Esophagus mucosa (tissue), 1 donor: ENCODE data around the gene TTC7B. TPM values are rescaled to one million over a fixed set of nuclear protein-coding genes. Genes with fewer than 3 reads are reported as not detected.
"Not testable (repeated sequence)": the region's sequence is repeated elsewhere in the genome, so short reads cannot be mapped to it uniquely, and the experiment has no call there.

Source experiments
- ATAC-seq: fragments of 200-7000 bp; cut with Tn5 transposase; one replicate; pipeline ENCODE4 v1.9.1; 2020
- total RNA-seq: library from RNA; stranded (reverse); gene quantifications from one replicate; pipeline ENCODE4 v1.2.4, GENCODE V29; 2023
- donor health status: DM: yes; HTN: yes; CAD: no.

The TTC7B gene
- 9.9 TPM for total RNA-seq

- ATAC-seq, result peak; percentile 43
Measured at GRCh38 chr14:90815822-90816662, at the start of gene TTC7B. TTC7B (minus strand) TSS chr14:90816430; CDS start chr14:90816295, 135 bp downstream.

DNA sequence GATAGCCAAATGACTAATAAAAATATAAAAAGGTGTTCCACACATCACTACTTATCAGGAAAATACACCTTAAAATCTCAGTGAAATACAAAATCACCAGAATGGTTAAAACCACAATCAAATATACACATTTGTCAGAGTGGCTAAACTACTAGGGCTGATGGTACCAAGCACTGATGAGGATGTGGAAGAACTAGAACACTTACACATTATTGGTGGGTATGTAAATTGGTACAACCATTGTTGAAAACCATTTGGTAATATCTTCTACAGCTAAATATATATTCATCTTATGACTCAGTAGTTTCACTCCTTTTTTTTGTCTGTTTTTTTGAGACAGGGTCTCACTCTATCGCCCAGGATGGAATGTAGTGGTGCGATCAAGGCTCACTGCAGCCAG lies 48.5 kb upstream of the TTC7B start:
- ATAC-seq, result no peak

DNA sequence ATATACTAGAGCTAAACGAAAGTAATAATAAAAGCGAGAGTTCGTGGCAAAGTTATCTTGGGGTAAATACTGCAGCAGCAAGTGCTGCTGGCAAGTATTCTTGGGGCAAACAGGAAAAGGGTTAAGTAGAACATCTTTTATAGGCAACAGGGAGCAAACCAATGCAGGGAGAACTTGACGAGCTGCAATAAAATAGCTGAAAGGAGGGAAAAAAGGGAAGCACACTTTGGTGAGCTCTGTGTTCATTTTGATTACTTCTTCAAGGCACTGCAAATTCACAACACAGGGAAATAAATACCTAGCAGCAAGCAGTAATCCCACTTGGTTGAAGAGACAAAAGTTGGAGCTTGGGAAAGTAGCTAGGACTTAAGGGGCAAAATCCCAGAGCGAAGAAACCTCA lies 42.3 kb upstream of the TTC7B start:
- ATAC-seq, result no peak

- no peak for ATAC-seq
Measured at GRCh38 chr14:90857866-90858265, 41.6 kb upstream of the TTC7B start.

DNA sequence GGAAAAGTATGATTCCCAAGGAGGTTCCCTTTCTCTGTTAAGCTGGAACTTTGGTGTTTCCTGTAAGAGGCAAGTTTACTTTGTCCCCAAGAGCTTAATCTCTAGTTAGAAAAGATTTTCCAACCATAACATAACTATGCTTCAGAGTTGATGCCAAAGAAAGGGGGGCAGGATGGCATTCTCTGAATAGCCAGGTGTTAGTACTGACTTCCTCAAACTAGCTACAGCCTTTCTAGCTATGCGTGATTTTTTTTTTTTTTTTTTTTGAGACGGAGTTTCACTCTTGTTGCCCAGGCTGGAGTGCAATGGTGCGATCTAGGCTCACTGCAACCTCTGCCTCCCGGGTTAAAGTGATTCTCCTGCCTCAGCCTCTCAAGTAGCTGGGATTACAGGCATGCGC lies 39.9 kb upstream of the TTC7B start:
- not testable (repeated sequence) for ATAC-seq

DNA sequence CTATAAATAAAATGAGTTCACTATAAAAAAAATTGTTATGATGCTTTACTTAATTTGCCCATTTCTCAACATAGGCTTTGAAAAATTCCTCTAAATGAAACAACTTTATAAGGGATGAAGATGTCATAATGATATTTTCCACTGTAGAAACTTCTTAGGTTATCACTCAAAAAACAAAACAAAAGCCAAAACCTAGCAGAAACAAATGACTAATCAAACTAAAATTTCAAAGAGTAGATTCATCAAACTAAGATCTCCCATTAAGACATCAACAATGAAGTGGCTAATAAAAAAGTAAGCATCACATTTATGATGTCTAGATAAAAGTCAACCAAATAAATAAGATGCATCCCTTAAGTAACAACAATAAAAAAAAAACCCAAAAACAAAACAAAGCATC lies 36.9 kb upstream of the TTC7B start:
- no peak for ATAC-seq

DNA sequence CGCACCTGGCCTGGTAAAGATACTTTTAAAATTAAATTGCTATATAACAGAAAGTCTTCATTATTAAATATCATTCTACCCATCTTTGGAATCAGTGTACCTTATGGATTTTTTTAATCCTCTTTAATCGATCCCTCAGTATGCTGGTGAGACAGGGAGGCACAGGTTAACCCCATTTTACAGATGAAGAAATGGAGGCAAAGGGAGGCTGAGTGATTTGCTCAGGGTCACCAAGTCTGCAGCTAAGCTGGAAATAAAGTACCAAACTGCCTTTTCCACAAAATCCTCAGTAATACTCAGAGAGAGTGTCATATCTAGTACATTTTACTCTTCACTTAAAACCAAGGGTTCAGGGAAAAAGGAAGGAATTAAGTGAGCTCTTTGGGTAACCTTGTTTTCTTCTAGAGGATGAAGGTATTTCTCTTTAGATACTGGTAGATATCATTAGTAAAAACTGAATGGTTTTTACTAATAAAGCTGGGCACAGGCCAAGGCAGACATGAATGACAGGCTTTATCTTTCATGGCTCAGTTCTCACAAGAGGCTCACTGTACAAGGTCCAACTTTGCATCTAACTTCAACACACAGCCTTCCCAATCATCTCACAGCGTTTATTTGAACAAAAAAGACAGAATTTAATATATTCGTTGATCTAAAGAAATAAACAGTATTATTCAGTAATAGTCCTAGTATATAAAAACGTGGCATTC lies 35.3 kb upstream of the TTC7B start:
- no peak for ATAC-seq

DNA sequence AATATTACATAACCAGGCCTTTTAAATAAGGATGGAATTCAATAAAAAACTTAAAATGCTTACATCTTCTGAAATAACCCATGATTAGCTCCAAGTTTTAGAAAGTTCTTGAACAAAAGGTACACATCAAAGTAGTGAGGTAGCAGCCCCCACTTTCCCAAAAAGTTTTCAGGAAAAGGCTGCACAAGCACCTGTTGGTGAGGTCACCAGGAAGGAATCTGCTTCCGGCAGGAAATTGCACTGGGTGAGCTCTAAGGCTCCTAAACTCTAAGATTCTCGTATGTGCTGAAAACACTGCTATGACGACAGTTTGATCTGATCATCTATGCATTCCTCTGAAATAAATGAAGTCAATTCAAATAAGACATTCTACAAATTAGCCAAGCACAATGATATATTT lies 34.3 kb upstream of the TTC7B start:
- ATAC-seq, result no peak

GRCh38 chr14:90849787-90850444 lies 33.7 kb upstream of the TTC7B start:
- ATAC-seq, result no peak

DNA sequence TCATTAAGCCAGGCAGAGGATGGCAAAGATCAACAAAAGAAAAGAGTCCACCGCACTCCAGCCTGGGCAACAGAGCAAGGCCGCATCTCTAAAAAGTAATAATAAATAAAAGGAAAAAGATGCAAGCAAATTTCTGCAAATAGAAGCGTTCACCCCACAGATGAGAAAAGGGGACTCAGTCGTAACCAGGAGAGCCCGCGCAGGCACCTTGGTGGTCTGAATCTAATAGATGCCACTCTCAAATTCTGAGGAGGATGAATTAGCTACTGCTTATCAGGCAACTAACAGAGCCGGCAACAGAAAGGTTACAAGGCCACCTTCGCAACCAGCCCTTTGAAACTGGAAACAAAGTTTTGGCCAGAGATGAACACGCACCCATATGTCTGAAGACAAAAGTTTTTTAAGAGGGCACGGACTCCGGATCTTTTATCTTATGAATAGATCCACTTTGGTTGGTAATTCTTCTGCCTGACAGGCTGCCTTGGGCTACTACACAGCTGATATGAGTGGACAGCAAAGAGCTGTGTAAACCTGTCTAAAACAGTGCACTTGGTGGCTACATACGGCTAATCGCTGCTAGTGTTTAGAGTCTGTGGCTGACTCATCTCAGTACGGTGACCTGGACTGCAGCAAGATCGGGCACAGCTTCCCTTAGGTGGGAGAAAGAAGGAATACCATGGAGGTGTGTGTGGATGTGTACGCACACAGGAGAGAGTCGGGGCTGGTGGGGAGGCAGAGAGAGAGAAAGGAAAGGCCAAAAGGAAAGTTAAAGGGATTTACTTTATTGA lies 32.9 kb upstream of the TTC7B start:
- ATAC-seq, result no peak

- ATAC-seq, result no peak
Measured at GRCh38 chr14:90846511-90846910, 30.3 kb upstream of the TTC7B start.

- ATAC-seq, result no peak
Measured at GRCh38 chr14:90844321-90844720, 28.1 kb upstream of the TTC7B start.

GRCh38 chr14:90842726-90843125 lies 26.5 kb upstream of the TTC7B start:
- peak; percentile 11 for ATAC-seq

DNA sequence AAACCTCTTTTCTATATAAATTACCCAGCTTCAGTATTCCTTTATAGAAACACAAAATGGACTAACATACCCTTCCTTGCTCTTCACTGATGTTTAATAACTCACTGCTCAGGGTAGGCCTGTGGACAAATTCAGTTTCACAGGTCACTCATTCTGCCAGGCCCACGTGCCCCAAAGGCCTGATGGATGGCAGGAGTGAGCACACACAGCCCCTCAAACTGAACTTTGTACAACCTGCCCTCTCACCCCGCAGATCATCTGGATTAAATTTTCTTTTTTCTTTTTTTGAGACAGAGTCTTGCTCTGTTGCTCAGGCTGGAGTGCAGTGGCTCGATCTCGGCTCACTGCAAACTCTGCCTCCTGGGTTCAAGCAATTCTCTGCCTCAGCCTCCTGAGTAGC lies 24.4 kb upstream of the TTC7B start:
- not testable (repeated sequence) for ATAC-seq

DNA sequence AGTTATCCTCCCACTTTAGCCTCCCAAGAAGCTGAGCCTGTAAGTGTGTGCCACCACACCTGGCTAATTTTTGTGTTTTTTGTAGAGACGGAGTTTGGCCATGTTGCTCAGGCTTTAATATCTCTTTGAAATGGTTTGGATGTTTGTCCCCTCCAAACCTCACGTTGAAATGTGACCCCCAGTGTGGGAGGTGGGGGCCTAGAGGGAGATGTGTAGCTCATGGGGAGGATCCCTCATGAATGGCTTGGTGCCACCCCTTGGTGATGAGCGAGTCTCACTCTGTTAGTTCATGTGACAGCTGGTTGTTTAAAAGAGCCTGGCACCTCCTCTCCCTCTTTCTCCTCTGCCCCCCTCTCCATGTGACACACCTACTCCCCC lies 23.6 kb upstream of the TTC7B start:
- ATAC-seq, result no peak

GRCh38 chr14:90839024-90839888 lies 23.0 kb upstream of the TTC7B start:
- no peak for ATAC-seq

GRCh38 chr14:90838531-90838930 lies 22.3 kb upstream of the TTC7B start:
- not testable (repeated sequence) for ATAC-seq

GRCh38 chr14:90837355-90837754 lies 21.1 kb upstream of the TTC7B start:
- ATAC-seq, result no peak

DNA sequence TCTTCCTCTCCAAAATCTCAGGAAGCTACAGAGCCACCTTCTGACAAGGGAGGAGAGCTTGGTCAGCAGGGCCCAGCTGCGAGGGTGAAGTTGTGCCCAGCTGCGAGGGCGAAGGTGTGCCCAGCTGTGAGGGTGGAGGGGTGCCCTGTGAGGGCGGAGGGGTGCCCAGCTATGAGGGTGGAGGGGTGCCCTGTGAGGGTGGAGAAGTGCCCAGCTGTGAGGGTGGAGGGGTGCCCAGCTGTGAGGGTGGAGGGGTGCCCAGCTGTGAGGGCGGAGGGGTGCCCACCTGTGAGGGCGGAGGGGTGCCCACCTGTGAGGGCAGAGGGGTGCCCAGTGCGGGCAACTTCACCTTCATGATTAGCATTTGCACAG lies 20.4 kb upstream of the TTC7B start:
- ATAC-seq, result no peak

DNA sequence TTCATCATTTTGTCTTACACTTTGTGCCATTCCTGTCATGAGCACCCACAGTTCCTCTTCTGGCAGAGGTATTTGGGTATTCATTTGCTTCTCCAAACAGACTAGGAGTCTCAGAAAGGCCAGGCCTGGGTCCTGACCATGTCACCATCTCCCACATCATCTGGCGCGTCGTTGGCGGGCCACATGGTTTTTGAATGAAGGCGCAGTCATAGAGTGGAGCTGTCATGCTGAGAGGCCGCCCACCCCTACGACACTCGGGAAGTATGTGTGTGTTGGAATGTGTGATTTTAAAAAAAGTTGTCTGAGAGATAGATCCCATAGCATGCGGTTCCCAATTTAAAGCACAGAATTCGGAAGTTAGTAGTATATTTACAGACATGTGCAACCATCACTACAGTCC lies 15.6 kb upstream of the TTC7B start:
- no peak for ATAC-seq

DNA sequence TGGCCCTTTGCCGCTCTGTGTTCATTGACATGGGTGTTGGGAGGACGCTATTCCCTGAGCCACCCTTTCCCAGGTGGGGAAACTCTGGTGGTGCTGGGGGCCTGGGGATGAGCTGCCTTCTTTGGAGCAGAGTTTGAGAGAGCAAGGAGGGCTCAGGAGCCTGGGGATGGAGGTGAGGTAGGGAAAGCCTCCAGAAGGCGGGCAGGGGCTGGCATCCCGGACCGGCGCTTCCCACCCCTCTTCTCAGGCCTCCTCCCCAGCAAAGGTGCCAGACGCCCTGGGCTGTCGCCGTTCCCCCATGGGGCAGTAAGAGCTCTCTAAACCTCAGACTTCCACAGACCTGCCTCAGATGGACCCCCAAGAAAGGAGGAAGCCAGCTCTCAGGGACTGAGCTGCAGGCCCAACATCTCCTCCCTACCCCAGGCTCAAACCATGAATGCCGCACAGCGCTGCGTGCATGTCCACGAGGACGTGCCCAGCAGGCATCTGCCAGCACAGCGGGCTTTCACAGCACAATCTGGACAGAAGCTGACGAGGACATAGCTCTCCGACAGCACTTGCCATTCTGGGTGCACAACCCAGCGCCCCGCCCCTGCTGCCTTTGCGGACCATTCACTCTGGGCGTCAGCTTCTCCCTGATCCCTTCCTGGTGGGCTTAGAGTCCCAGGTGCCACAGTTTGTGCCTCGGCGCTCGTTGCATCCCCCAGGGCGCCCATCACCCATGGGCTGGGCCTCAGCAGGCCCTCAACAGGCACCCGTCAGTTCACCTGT lies 14.9 kb upstream of the TTC7B start:
- ATAC-seq, result no peak
